Activated gamma-delta T cell (primary cell): Measurements from ENCODE around the gene GAB4.
"Not testable (repeated sequence)": the region's sequence is repeated elsewhere in the genome, so short reads cannot be mapped to it uniquely, and the experiment has no call there.

Experiments
- DNase-seq: peaks from one replicate; lab custom pipeline; 2025; lab: John Stamatoyannopoulos, UW
- total RNA-seq, 2 donors: gene quantifications; one replicate each; lab custom pipeline; 2026; lab: John Stamatoyannopoulos, UW

GAB4 gene, protein sequence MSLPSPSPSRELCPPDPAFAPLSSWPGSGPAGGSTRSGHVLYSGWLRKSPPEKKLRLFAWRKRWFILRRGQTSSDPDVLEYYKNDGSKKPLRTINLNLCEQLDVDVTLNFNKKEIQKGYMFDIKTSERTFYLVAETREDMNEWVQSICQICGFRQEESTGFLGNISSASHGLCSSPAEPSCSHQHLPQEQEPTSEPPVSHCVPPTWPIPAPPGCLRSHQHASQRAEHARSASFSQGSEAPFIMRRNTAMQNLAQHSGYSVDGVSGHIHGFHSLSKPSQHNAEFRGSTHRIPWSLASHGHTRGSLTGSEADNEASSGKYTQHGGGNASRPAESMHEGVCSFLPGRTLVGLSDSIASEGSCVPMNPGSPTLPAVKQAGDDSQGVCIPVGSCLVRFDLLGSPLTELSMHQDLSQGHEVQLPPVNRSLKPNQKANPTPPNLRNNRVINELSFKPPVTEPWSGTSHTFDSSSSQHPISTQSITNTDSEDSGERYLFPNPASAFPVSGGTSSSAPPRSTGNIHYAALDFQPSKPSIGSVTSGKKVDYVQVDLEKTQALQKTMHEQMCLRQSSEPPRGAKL
- total RNA-seq, result 0.04 to 0.05 reads per million in 2 donors

DNA sequence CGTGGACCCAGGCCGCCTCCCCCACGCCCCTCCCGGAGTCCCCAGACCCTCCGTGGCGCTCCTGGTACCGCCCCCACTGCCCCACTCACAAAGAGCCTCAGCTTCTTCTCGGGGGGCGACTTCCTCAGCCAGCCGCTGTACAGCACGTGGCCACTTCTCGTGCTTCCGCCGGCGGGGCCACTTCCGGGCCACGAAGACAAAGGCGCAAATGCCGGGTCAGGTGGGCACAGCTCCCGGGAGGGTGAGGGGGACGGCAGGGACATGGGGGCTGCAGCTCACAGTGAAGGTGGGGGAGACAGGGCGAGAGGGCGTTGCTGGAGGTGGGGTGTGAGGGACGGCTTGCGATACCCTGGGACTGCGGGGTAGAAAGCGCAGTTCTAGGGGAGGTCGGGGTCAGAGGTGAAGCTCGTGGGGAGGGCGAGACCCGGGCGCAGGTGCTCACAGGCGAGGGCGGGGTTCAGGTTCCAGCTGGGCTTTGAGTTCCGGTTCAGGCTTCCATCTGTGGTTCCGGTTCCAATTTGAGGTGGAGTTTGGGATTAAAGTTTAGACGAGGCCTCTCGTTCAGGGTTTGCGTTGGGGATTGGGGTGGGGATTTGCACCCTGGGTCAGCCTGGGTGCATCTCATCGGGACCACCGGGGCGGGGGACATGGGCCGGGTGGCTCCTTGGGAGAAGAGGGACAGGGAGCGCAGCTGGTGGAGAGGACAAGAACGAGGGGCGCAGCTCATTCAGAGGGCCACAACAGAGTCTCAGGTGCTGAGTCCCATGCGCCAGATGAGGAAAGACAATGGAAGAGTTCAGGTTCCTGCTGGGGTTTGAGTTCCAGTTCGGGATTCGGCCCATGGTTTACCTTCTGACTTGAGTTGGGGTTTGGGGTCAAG, at the start of gene GAB4:
GAB4 (minus strand) TSS at position 371 of the 880 bp plus-strand sequence; CDS start at position 263, 108 bp downstream.
- no peak for DNase-seq

DNA sequence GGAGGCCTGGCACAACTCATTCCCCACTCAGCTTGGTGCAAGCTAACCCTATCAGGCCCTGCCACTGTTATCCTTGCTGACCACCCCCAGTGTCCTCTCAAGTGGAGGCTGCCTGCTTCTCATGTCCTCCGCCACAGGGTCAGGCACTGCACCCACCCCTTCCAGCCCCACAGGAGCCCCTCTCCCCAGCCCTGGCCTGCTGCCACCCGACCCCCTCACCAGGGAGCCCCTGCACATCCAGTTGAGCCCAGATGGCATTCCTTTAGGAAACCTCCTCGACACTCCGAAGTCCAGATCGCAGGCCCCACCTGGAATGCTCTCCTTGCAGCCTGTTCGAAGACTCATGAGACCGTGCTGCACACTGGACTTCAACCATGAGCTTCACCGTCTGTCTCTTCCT, 48.8 kb upstream of the GAB4 start:
- no peak for DNase-seq

DNA sequence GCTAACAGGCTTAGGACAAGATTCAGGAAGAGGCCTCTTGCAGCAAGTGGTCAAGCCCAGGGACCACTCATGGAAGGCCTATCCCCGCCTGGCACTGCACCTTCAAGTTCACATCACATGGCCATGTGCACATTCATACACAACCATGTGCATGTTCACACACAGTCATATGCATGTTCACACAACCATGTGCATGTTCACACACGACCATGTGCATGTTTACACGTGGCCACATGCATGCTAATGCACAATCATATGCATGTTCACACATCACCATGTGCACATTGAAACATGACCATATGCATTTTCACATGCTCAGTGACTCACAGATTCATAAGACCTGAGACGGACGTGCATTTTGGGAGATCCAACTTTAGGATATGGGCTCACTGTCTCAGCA, 48.0 kb upstream of the GAB4 start:
- DNase-seq, result no peak

DNA sequence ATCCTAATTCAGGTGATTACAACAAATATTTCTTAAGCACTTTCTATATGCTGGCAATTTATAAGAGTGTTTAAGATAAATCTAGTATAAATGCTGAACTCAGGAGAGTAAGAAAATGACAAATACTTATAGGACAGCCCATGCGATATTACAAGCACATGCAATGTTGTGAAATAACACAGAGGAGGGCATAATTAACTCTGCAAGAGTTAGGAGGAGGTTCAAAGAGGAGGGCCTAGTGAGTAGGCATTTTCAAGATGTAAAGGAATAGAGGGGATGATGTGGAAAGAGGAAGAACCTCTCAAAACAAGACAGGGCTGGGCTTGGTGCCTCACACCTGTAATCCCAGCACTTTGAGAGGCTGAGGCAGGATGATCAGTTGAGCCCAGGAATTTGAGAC, 39.6 kb upstream of the GAB4 start:
- no peak for DNase-seq

DNA sequence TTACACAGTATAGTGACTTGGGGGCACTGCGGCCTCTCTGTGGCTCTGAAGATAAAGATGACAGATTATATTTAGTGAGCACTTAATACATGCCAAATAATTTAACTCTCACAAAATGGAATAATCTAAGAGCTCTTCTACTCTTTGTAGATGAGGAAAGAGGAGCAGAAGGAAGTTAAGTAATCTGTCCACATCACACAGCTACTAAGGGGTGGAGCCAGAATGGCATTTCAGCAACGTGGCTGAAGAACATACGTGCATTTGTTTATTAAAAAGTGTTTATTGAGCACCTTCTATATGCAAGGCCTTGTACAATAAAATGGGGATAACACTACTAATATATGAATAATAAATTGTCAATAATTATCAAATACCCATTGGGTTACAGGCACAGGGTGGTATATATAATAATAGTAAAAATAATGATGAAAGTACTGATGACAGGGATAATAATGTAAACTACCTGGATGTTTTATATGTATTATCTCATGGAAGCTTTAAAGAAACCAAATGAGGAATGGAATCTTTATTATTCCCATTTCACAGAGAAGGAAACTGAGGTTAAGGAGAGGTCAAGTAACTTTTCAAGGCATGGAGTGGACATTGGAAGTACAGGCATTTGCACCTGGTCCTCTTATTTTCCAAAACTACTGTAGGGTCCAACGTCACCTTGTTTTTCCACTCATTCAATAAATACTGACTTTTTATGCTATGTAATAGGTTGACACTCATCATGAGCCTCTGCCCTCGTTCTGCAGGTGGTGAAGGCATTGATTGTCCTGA, 38.7 kb upstream of the GAB4 start:
- DNase-seq, result no peak

DNA sequence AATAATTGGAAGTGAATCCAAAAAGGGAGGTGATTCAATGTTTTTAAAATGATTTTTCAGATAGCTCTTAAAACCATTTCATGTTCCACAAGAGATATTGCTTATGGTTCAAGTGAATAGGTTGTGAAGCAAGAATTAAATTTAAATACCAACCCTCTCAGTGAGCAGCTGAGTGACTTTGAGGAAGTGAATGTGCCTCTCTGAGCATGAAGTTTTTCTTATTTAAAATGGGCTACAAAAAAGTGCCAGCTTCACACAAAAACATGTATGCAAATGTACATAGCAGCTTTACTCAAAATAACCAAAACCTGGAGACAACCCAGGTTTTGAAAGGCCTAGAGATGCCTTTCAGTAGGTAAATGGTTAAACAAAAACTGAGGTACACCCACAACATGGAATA, 35.5 kb upstream of the GAB4 start:
- DNase-seq, result no peak

DNA sequence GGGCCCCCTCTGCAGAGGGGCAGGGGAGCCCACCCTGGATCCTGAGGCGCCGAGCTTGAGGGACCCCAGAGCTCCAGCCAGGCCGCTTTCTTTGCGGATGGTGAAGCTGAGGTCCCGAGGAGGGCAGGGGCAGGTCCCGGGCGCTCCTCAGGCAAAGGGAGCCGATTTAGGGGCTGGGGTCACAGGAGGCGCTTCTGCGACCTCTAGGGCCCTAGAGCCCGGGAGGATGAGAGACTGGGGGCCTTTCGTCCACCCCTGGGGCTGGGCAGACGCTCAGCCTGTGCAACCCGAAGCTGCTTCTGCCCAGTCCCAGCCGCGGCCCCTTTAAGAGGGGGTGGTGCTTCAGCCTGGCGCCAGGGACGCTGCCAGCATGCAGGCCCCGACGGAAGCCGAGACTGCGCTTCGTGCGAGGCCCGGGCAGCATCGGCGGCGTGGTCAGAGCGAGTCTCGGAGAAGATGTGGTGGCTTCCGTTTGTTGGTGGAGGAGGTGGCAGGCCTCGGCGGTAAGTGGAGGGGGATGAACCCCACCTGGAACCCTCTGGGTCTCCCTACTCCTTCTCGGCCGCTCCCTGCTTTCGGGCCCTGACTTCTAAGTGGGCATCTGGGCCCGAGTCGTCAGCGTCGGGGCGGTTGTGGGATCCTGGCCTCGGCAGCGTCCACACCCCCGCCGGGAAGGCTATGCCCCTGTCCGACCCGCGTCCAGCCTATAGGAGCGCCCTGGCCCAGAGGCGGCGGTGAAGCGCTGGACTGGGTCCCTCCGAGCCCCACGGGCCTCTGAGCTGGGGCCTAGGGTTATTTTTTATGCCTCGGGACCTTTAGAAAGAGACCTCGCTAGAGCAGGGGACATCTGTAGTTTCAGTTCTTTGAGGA, 29.1 kb upstream of the GAB4 start:
- DNase-seq, result not testable (repeated sequence)

DNA sequence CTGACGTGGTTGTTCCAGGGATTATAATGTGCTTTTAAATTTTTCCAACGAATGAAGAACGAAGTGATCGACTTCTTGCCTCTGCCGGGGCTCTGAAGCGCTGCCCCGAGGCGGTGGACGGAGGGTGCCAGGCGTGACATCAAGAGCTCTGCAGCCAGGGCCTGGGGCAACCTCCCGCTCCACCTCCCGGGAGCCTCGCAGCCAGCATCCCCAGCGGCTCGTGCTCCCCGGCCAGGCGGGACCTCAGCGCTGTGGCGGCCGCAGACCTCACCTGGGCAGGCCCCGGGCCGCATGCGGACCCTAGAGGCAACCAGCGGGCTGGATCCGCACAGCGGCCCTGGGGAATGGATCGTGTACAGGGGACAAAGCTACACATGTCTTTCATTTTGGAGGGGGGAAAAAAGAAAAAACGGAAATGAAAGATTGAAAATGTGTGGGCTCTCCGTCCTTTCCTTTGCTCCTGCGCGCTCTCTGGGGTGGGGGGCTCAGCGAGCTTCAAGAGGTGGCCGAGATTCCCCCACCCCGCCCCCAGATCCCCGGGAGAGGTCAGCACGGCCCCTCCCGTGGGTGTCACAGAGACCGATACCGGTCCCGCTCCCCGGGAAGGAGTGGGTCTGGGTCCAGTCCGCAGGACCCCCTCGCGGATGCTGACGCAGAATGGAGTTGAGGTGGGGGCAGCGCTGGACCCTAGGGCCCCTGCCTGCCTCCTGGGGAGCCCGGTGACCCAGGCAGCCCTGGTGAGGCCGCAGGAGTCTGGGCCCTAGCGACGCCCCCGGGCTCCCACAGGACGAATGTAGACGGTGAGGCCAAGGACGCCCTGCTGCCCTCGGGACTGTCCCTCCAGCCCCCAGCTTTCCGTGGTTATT, 28.2 kb upstream of the GAB4 start:
- not testable (repeated sequence) for DNase-seq

DNA sequence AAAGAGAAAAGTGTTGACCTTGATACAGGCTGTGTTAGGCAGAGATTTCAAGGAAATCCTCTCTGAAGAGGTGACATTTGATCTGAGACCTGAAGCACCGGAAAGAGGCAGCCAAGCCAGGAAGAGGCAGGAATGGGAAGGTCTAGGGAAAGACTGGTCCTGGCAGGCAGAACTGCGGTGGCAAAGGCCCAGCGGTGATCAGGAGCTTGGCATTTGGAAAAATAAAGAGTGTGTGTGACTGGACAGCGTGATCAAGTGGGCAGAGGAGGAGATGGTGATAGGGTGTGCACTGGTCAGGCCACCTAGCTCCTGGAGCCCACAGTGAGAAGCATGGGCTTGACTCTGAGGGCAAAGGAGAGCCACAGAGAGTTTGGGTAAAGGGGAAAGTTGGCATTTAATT, 27.2 kb upstream of the GAB4 start:
- DNase-seq, result no peak

DNA sequence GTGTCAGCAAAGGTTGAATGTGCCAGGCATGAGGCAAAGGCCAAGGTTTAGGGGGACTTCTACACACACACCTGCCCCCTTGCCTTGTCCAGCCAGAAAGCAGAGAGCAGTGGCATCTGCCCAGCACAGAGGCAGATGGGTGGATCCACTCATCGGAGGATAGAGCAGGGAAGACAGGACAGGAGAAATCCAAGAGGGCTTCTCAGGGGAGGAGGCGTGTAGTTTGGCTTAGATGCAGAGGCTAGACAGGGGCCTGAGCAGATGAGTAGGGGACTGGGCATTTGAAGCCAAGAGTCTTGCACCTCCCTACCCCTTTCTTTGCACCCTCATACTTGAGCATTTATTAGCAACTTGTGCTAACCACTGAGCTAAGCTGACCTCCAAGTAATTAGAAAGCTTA, 26.5 kb upstream of the GAB4 start:
- not testable (repeated sequence) for DNase-seq

DNA sequence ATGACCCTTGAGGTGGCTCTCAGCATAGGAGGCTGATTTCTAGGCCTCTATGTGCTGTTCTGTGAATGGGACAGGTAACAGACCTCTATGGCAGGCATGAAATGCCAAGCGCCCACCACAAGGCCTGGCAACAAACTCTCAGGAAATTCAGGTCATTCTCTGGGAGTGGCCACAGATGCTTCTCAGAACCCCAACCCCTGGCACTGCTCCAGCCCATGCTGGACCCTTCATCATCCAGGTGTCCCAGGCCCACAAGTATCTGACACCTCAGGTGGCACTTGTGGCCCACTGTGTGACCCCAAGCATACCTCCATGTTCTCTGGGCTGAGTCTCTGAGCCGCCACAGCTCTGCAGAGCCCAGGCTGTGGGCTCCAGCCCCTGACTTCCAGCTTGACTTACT, 24.3 kb upstream of the GAB4 start:
- not testable (repeated sequence) for DNase-seq

DNA sequence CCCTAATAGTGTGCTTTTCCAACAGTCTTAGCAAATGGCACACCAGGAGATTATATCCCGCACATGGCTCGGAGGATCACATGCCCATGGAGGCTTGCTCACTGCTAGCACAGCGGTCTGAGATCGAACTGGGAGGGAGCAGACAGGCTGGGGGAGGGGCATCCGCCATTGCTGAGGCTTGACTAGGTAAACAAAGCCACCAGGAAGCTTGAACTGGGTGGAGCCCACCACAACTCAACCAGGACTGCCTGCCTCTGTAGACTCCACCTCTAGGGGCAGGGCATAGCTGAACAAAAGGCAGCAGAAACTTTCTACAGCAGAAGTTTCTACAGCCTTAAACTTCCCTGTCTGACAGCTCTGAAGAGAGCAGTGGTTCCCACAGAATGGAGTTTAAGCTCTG, 16.4 kb upstream of the GAB4 start:
- DNase-seq, result not testable (repeated sequence)

DNA sequence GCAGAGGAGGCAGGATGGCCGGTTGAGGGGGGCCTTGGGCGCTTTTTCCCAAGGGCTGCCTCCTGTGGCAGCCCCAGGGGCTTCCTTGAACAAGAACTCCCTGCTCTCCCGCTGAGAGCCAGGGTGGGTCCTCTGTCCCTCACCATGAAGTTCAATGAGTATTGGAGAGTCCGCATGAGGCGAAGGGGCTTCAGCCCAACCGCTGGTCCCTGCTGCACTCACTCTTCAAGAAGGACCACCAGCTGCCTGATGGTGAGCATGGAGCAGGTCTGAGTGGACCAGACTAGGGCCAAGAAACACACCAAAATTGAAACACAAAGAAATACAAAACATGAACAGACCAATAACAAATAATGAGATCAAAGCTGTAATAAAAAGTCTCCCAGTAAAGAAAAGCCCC, 7.5 kb upstream of the GAB4 start:
- DNase-seq, result not testable (repeated sequence)

DNA sequence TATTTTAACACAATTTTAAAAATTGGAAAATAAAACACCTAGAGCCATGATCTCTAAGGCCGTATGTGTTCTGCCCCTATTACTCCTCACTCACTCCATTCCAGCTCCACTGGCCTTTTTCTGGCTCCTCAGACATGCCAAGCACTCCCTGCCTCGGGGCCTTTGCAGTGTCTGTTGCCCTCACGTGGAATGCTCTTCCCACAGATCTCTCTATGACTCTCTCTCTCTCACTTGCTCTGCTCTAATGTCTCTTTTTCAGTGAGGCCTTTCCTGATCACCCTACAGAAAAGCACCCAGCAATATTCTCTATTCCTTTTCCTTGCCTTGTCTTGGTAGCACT, 6.0 kb upstream of the GAB4 start:
- DNase-seq, result not testable (repeated sequence)

DNA sequence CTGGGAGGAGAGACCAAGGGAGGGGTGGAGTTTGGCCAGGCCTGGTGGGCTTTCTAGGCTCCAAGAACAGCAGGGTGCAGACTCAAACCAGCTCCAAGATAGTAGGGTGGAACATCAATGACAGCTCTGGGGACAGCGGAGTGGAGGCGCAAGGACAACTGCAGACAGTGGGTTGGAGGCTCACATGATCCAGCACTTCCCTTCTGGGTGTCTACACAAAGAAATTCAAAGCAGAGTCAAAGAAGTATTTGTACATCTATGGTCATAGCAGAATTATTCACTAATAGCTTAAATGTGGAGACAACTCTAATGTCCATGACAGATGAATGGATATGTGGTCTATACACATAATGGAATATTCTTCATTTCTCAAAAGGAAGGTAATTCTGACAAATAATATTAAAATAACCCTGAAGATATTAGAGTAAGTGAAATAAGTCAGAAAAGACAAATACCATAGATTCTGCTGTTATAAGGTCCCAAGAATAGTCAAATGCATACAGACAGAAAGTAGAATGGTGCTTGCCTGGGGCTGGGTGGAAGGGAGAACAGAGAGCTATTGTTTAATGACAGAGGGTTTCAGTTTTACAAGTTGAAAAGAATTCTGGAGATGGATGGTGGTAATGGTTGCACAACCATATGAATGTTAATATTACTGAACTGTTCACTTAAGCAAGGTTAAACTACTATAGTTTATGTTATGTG, 5.5 kb upstream of the GAB4 start:
- no peak for DNase-seq

DNA sequence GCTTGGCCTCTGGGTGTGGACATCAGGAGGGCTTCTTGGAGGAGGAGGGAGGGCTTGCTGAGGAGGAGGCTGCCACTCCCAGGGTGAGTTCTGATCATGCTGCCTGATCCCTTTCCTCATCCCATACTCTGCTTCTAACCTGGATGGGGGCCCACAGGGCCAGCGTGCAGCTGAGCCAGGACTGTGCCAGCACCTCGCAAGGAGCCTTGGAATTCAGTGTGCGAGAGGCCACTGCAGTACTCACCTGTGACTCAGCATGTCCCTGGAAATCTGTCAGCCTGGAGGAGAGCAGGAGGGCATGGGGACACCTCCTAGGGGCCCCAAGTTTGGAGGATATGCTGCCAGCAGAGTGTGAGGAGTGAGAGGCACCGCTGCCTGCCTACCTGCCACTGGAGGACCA, 4.2 kb upstream of the GAB4 start:
- DNase-seq, result no peak

DNA sequence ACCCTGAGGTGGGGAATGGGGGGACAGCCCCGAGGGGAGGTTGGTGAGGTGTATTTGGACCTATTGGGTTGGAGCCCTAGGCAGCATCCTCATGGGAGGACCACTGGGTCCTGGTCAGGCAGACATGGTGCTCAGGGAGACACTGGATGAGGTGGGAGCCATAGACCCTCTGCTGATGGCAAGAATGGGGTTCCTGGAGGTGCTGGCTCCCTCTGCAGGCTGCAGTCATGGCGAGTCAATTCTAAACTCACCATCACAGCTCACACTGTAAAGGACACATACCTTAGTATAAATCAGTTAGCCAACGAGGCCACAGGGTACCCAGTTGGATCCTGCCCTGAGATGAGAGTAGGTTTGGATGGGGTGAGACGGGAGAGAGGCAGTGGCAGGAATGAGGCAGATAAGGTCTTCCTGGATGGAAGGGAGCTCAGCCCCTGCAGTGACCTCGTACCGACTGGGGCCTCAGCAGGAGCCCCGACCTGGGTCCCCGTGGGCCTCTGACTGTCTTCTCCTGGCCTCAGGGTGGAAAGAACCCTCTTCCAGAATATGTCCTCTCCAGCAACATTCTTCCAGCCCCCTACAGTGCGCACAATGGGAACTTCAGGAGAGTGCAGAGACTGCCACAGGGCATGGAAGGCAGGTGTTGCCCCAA, 1.7 kb upstream of the GAB4 start:
- DNase-seq, result no peak

DNA sequence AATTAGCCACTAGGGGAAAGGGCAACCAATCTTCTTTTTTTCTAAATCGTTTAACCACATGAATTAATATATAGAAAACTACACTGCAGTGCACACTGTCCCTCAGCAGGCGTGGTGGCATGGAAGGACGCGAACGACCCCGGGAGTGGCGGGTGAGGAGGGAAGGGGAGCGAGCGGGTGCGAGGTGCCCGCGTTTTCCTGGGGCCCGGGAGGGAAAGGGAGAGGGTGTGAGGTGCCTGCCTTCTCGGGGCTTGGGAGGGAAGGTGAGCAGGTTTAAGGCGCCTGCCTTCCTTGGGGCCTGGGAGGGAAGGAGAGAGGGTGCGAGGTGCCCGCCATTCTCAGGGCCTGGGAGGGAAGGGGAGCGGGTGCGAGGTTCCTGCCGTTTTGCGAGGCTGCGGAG, 765 bp downstream of the GAB4 start:
- no peak for DNase-seq

DNA sequence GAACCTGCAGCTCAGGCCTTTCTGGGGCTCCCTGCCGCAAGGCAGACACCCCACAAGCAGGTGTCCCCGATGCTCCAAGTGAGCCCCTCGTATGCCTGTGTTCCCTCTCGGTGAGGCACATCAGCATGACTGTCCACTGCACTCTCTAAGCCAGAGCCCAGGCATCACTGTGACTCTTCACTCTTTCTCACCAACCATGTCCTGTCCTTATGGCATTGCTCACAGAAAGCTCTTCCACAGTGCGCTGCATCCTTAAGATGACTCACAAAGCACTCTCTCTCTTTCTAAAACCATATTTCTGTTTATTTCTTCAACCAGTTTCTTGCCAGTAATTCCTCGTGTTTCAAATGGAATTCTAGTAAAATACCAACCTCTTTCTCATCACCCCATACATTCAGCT, 18.1 kb downstream of the GAB4 start:
- no peak for DNase-seq
